GM19467 (cell line): ENCODE measurements around the gene KCP.

Experiments
- ATAC-seq: cut with Tn5 transposase; IDR thresholded peaks from one replicate; pipeline ENCODE4 v1.9.1; 2021; ENCODE audit warnings: mild to moderate bottlenecking, moderate library complexity; ENCODE audit not compliant: unreplicated experiment

The KCP gene

GRCh38 chr7:128908750-128909624 is 1.5 kb downstream of the KCP start:
- no peak for ATAC-seq

- ATAC-seq = no peak
These were observed 3.5 kb downstream of the KCP start for GRCh38 chr7:128906766-128907559.

- ATAC-seq = no peak
These were observed 4.3 kb downstream of the KCP start for GRCh38 chr7:128906001-128906765.

DNA sequence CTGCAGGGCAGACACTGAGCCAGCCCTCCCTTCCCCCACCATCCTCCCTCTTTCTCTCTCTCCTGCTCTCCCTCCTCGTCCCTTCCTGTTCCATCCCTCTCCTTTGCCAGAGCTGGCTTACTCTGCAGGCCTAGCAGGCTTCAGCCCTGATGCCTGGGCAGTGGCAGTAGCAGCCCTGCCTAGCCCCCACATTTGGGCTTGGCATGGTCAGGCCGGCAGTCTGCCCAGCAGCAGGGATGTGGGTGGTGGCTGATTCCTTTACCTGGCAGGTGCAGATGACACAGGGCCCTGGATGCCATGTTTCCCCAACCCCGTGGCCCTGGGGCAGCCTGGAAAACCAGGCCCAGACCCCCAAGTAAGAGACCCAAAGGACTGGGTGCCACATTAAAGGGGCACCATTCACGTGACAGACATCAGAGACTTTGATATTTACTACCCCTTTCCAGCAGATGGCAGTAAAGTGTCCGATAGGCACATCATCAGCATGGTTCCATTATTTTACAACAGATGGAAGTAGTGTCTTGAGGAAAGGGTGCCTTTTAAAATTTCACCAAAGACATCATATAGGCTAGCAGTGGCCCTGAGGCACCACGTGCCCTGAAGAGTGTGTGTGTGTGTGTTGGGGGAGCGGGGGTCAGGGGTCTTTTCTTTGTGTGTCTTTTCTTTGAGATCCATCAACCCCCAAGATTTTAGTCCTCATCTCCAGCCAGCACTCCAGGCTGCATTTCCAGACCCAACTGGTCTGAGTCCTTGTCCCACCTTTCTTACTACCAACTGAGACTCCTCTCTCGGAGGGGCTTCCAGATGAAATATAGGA is 5.9 kb downstream of the KCP start:
- no peak for ATAC-seq

GRCh38 chr7:128903621-128904361 is 6.7 kb downstream of the KCP start:
- ATAC-seq = no peak

DNA sequence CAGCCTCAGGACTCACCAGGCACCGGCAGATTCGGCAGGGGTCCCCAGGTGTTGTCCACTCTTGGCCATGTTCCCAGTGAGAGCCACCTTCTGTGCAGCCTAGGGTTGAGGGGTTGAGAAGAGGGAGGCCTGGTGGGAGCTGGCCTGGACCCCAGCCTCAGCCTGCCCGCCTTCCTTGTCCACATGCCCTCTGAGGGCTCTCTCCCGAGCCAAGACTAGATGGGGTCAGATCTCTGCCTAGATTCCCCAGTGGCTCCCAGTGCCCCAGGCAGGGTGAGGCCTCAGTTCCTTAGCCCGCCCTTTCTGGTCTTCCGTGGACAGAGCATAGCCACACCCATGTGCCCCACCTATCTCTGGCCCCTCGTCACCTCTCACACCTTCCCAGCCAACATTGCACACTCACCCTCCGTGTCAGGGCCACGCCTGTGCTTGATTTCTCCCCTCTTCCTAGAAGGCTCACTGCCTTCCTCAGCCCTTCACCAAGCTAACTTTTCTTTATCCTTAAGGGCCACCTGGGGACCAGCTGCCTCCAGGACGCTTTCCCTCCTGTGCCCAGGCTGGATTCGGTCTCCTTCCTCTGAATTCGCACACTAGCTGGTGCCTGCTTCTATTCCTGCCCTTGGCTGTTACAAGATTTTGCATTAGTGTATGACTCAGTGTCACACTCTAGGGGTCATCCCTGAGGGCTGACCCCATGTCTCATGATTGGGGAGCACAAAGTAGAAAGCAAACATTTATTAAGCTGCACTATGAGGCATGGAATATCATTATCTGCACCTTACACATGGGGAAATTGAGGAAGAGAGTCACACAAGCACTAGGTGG is 7.5 kb downstream of the KCP start:
- no peak for ATAC-seq

GRCh38 chr7:128900237-128900636 is 10.3 kb downstream of the KCP start:
- no peak for ATAC-seq

- no peak for ATAC-seq
These were observed 11.1 kb downstream of the KCP start for GRCh38 chr7:128899392-128899791.

- ATAC-seq = no peak
These were observed 15.2 kb downstream of the KCP start for GRCh38 chr7:128895320-128895719.

- ATAC-seq = no peak
These were observed 16.4 kb downstream of the KCP start for GRCh38 chr7:128894101-128894440.

DNA sequence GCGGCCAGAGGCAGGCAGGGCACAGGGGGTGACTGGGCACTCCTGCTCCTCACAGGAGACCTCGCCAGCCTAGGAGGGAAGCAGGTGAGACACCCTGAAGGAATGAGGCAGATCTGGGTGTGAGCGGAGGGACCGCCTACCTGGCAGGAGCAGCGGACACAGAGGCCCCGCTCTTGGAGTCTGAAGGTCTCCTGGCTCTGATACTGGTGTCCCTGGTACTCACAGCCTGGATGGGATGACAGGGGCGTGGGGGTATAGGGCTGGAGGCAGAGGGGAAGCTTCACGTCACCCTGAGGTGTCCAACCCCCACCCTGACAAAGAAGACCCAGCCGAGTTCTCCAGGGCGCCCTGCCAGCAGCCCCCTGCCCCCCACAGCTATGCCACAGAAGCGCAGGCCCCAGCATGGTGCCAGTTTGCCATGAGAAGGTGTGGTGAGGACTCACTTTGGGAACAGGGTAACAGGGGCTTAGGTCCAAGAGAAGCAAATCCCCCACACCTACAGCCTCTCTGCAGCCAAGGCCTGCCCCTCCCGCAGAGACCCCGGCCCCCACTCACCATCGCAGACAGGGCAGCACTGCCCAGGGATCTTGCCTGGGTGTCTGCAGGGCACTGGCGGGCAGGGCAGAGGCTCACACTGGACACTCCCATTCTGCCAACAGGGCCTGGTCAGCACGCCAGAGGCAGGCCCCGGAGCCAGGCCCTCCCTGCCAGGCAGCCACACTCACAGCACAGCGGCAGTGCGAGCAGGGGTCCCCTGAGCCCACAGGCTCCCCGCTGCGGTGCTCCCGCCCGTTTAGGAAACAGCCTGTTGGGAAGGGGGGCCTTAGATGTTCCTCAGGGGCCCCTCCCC is 17.0 kb downstream of the KCP start:
- no peak for ATAC-seq

DNA sequence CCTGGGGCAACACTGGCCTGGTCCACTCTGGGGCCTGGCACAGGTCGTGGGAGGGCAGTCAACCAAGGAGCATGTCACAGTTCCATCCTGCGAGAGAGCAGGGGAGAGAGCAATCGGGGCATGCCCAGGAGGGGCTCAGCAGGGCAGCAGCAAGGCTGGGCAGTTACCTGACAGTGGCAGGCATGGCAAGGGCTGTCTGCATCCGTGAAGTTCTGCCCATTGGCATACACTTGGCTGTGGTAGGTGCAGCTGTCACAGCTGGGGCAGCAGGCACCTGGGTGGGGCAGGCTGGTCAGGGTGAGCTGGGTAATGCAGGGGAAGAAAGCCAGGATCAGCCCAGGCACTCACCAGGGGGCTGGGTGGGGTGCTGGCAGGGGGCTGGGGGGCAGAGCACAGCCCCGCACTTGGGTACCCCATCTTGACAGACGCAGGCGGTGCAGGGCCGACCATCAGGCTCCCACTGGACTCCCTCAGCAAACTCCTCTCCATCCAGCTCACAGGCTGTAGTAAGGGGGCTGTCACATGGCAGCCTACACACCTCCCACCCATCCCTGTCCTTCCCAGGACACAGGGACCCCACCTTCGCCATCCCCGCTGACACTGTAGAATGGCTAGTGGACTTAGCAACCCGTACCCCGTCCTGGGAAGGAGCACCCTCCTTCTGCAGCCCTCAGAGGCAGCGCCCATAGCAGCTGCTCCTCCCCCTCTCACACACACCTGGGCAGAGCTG is 17.8 kb downstream of the KCP start:
- ATAC-seq = no peak

GRCh38 chr7:128891942-128892269 is 18.6 kb downstream of the KCP start:
- ATAC-seq = no peak

- ATAC-seq = no peak
These were observed 19.2 kb downstream of the KCP start for GRCh38 chr7:128891110-128891941.

DNA sequence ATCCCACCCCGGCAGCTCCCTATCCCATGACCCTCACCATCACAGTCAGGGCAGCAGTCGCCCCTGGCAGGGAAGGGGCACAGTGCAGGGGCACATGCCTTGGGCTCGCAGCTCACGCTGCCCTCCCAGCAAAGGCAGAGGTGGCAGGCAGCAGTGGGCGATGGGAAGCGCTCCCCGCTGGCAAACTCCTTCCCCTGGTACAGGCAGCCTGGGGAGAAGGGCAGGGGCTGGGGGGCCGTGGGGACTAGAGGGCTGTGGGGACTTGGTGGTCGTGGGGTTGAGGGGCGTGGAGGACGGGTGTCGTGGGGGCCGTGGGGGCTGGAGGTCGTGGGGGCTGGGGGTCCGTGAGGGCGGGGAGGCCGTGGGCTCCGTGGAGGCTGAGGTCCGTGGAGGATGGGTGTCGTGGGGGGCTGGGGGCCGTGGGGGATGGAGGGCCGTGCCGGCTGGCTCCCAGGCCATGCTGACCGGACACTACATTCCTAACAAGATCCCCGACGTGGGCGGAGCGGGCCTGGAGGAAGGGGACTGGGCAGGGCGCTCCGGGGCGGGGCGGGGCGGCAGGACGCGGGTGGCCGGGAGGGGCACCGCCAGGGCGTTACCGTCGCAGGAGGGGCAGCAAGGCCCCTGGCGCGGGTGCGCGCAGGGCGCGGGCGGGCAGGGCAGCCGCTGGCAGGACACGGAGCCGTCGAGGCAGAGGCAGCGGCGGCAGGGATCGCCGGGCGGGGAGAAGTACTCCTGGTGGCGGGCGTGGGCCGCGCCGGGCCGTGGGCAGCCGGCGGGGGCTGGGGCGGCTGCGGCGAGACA is 20.0 kb downstream of the KCP start:
- ATAC-seq = no peak

GRCh38 chr7:128889121-128889520 is 21.4 kb downstream of the KCP start:
- no peak for ATAC-seq
